HG02798 (cell line): Measurements from ENCODE around the gene RPL14.

Experiments used
- ATAC-seq: cut with Tn5 transposase; IDR thresholded peaks from one replicate; pipeline ENCODE4 v1.9.1; 2021; ENCODE audit warnings: mild to moderate bottlenecking; ENCODE audit not compliant: unreplicated experiment, poor library complexity

RPL14 gene

DNA sequence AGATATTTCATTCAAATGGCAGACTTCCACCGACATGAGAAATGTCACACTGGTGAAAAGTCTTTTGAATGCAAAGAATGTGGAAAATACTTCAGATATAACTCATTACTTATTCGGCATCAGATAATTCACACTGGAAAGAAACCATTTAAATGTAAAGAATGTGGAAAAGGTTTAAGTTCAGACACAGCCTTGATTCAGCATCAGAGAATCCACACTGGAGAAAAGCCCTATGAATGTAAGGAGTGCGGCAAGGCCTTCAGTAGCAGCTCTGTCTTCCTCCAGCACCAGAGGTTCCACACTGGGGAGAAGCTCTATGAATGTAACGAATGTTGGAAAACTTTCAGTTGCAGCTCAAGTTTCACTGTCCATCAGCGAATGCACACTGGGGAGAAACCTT is 59.1 kb downstream of the RPL14 start:
- no peak for ATAC-seq

DNA sequence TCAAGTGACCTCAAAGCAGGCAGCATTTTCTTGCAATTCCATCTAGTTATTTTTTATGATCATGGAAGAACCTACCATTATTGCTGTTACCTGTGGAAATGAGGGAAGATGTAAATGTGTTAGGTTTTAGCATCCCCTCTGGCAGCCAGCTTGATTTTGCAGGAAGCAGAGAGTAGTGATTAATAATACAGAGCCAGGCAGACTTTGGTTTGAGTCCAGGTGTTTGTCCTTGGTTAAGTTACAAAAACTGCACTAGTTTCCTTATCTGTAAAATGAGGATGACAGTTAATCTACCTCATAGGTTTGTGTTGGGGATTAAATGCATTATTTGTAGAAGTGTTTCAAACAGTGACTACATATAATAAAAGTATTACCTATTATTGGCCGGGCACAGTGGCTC is 60.9 kb downstream of the RPL14 start:
- ATAC-seq = no peak
